IMR-90 (cell line): ENCODE measurements around the gene C5orf52. TPM values are rescaled to one million over a fixed set of nuclear protein-coding genes. Genes with fewer than 3 reads are reported as not detected.
"Not testable (repeated sequence)": the region's sequence is repeated elsewhere in the genome, so short reads cannot be mapped to it uniquely, and the experiment has no call there.

ENCODE experiments used
- ATAC-seq: fragments of 200-7000 bp; cut with Tn5 transposase; 2 replicates; pipeline ENCODE4 v1.9.1; 2020; ENCODE audit warnings: low read depth, mild to moderate bottlenecking, moderate library complexity
- BruUV-seq: library from RNA; stranded (reverse); fragments of 400-500 nt; replicated peaks from 2 replicates; lab custom pipeline; 2021; lab: Mats Ljungman, UMichigan
- CTCF ChIA-PET: fragments of 300-600 bp; formaldehyde crosslinking; extraction: SDS; loops from one replicate; lab custom pipeline; 2021; ENCODE audit warnings: antibody characterized with exemption; lab: Yijun Ruan, JAX
- POLR2A ChIA-PET: fragments of 300-600 bp; sonication (Branson Sonifier 250); formaldehyde crosslinking; loops from one replicate; lab custom pipeline; 2022; ENCODE audit warnings: antibody characterized with exemption; ENCODE audit not compliant: unreplicated experiment; lab: Charles Lee
- DNase-seq: peaks from one replicate; pipeline ENCODE4 v3.0.0; 2013
- H2AFZ ChIP-seq: replicated peaks from 2 replicates; pipeline ENCODE3; 2013; ENCODE audit warnings: low read length, mild to moderate bottlenecking; ENCODE audit not compliant: poor library complexity
- H2AK5ac ChIP-seq: 2 replicates; pipeline ENCODE4 v1.6.1; 2013; ENCODE audit warnings: low read depth, low read length, inconsistent platforms
- H2AK9ac ChIP-seq: replicated peaks from 2 replicates; pipeline ENCODE3; 2013; ENCODE audit warnings: mild to moderate bottlenecking, low read depth, low read length, moderate library complexity; ENCODE audit not compliant: poor library complexity
- H2BK120ac ChIP-seq: 2 replicates; pipeline ENCODE4 v1.6.1; 2013; ENCODE audit warnings: low read depth, low read length, inconsistent platforms
- H2BK15ac ChIP-seq: 3 replicates; pipeline ENCODE4 v1.6.1; 2013; ENCODE audit warnings: low read depth, low read length, inconsistent platforms
- H2BK20ac ChIP-seq: 2 replicates; pipeline ENCODE4 v1.6.1; 2013; ENCODE audit warnings: low read depth, mild to moderate bottlenecking, inconsistent platforms, low read length, moderate library complexity
- H2BK5ac ChIP-seq: 2 replicates; pipeline ENCODE4 v1.6.1; 2013; ENCODE audit warnings: mild to moderate bottlenecking, low read depth, low read length, inconsistent platforms; ENCODE audit not compliant: poor library complexity, severe bottlenecking
- H3K14ac ChIP-seq: replicated peaks from 2 replicates; pipeline ENCODE4 v1.6.1; 2013; ENCODE audit warnings: low read depth, low read length, inconsistent platforms
- H3K18ac ChIP-seq: 2 replicates; pipeline ENCODE4 v1.6.1; 2013; ENCODE audit warnings: low read depth, low read length, control low read depth
- H3K23ac ChIP-seq: 2 replicates; pipeline ENCODE4 v1.6.1; 2013; ENCODE audit warnings: low read depth, low read length, inconsistent platforms
- H3K27ac ChIP-seq: 2 replicates; pipeline ENCODE4 v1.5.1; 2013; ENCODE audit warnings: mild to moderate bottlenecking, control low read depth, low read length; ENCODE audit not compliant: insufficient read depth
- H3K27me3 ChIP-seq: 2 replicates; pipeline ENCODE4 v1.6.1; 2013; ENCODE audit warnings: low read length; ENCODE audit not compliant: control insufficient read depth, insufficient read depth
- H3K36me3 ChIP-seq: 2 replicates; pipeline ENCODE4 v1.6.1; 2013; ENCODE audit warnings: low read length, mixed read lengths; ENCODE audit not compliant: control insufficient read depth, insufficient read depth
- H3K4ac ChIP-seq: 2 replicates; pipeline ENCODE4 v1.6.1; 2013; ENCODE audit warnings: low read depth, low read length, inconsistent platforms
- H3K4me1 ChIP-seq: 2 replicates; pipeline ENCODE4 v1.6.1; 2013; ENCODE audit warnings: low read length, mixed read lengths; ENCODE audit not compliant: control insufficient read depth, insufficient read depth
- H3K4me2 ChIP-seq: 2 replicates; pipeline ENCODE4 v1.6.1; 2013; ENCODE audit warnings: low read depth, mild to moderate bottlenecking, control low read depth, low read length, moderate library complexity
- H3K4me3 ChIP-seq: 2 replicates; pipeline ENCODE4 v1.5.1; 2013; ENCODE audit warnings: low read depth, mild to moderate bottlenecking, control low read depth, low read length, moderate library complexity; ENCODE audit not compliant: insufficient read depth
- H3K56ac ChIP-seq: 2 replicates; pipeline ENCODE4 v1.6.1; 2013; ENCODE audit warnings: low read length, inconsistent platforms; ENCODE audit not compliant: insufficient read depth; ENCODE audit errors: extremely low read depth
- H3K79me1 ChIP-seq, 2 experiments: 2 replicates each; pipeline ENCODE4 v1.6.1; 2013; ENCODE audit warnings: low read length in 2 of 2, inconsistent platforms in 1 of 2, low read depth in 1 of 2
- H3K9ac ChIP-seq: 2 replicates; pipeline ENCODE4 v1.6.1; 2013; ENCODE audit warnings: low read depth, low read length, control low read depth
- H3K9me1 ChIP-seq: 2 replicates; pipeline ENCODE4 v1.6.1; 2013; ENCODE audit warnings: low read length, inconsistent platforms; ENCODE audit not compliant: insufficient read depth
- H3K9me3 ChIP-seq: 2 replicates; pipeline ENCODE4 v1.6.1; 2013; ENCODE audit warnings: low read length; ENCODE audit not compliant: control insufficient read depth, insufficient read depth
- H4K20me1 ChIP-seq: 2 replicates; pipeline ENCODE4 v1.6.1; 2013; ENCODE audit warnings: low read length, inconsistent platforms; ENCODE audit not compliant: insufficient read depth
- H4K5ac ChIP-seq: 2 replicates; pipeline ENCODE4 v1.6.1; 2013; ENCODE audit warnings: mild to moderate bottlenecking, low read depth, low read length, control low read depth
- H4K8ac ChIP-seq, 2 experiments: 2 replicates each; pipeline ENCODE4 v1.6.1; 2013; ENCODE audit warnings: low read depth in 2 of 2, low read length in 2 of 2, control low read depth in 1 of 2, inconsistent platforms in 1 of 2
- H4K91ac ChIP-seq: 2 replicates; pipeline ENCODE4 v1.6.1; 2013; ENCODE audit warnings: low read depth, low read length, inconsistent platforms; ENCODE audit not compliant: insufficient read depth
- WGBS, 2 experiments: methylation state at CpG; one replicate each; pipeline versions ENCODE4 v1.1.5 to v1.1.7; 2013; ENCODE audit warnings: missing lambda C conversion rate in 2 of 2; ENCODE audit not compliant: insufficient read length in 1 of 2; ENCODE audit errors: extremely low coverage in 2 of 2; 5-methylcytosine and 5-hydroxymethylcytosine counted together
- dilution Hi-C: fragments of 300-500 bp; cut with HindIII; formaldehyde crosslinking; loops from one replicate; pipeline ENCODE4 v1.14.3; 2018; ENCODE audit warnings: low sequenced_read_pairs; ENCODE audit not compliant: unreplicated experiment
- in situ Hi-C: fragments of 300-500 bp; cut with MboI; formaldehyde crosslinking; loops from 3 replicates; pipeline ENCODE4 v1.14.3; 2019; ENCODE audit warnings: low sequenced_read_pairs, inconsistent platforms, mixed read lengths
- intact Hi-C: fragments of 100-400 bp; cut with micrococcal nuclease; formaldehyde crosslinking; loops from 2 replicates; pipeline ENCODE4 v1.10.0; 2022
- polyA plus RNA-seq, 3 experiments: library from polyadenylated mRNA; depleted of rRNA; stranded (reverse); fragments of >200 nt; gene quantifications; 2 replicates each; pipeline ENCODE4 v1.2.3, GENCODE V29; 2012; ENCODE audit warnings: low replicate concordance in 1 of 3
- total RNA-seq: library from RNA; depleted of rRNA; stranded (reverse); fragments of >200 nt; gene quantifications from 2 replicates; pipeline ENCODE4 v1.2.3, GENCODE V29; 2012

Gene C5orf52
- total and polyA plus RNA-seq, 2 of the 4 experiments (the other 2 are of a cell fraction): not detected

GRCh38 chr5:157698674-157699073 is 27.3 kb downstream of the C5orf52 start:
- H3K4ac ChIP-seq, H3K56ac ChIP-seq, H3K9me1 ChIP-seq, H3K27me3 ChIP-seq, H3K18ac ChIP-seq, H3K14ac ChIP-seq, H2AK5ac ChIP-seq, H3K23ac ChIP-seq, H3K27ac ChIP-seq, intact Hi-C loops, H2AK9ac ChIP-seq, CTCF ChIA-PET, H3K4me2 ChIP-seq, H3K9me3 ChIP-seq, H3K4me3 ChIP-seq, H3K4me1 ChIP-seq, H4K5ac ChIP-seq, in situ Hi-C loops, H2BK20ac ChIP-seq, dilution Hi-C loops, H2BK5ac ChIP-seq, H4K91ac ChIP-seq, H3K79me1 ChIP-seq, H4K20me1 ChIP-seq, H3K36me3 ChIP-seq, H2BK15ac ChIP-seq, DNase-seq, H4K8ac ChIP-seq, POLR2A ChIA-PET, H2BK120ac ChIP-seq, BruUV-seq, ATAC-seq, H3K9ac ChIP-seq, H2AFZ ChIP-seq: not testable (repeated sequence)
- WGBS, 2 experiments: 80% methylated on average over 1 of the region's 4 CpGs; no CpG with 5 or more reads in 1 of the 2 experiments
